Kidney (tissue), 14 donors: ENCODE data around the gene SORCS2. TPM values are rescaled to one million over a fixed set of nuclear protein-coding genes. Genes with fewer than 3 reads are reported as not detected.

Experiments
- DNase-seq, 5 donors: peaks; one replicate each; pipeline ENCODE4 v3.0.0-alpha.2; 2013 to 2020
- FAIRE-seq: peaks from 2 replicates; lab custom pipeline; 2012; peaks lifted over from hg19 to GRCh38; lab: Jason Lieb, UNC
- H3K27ac ChIP-seq, 2 donors: one replicate each; pipeline ENCODE4 v1.7.0; 2013; ENCODE audit warnings: low read depth in 2 of 2, low read length in 2 of 2, inconsistent platforms in 1 of 2
- H3K27me3 ChIP-seq: one replicate; pipeline ENCODE4 v1.7.1; 2013; ENCODE audit warnings: low read length, inconsistent platforms; ENCODE audit not compliant: control insufficient read depth, insufficient read depth
- H3K36me3 ChIP-seq, 3 donors: one replicate each; pipeline versions ENCODE4 v1.7.0 to v1.7.1; 2013; ENCODE audit warnings: low read length in 3 of 3, control low read depth in 1 of 3, inconsistent platforms in 1 of 3; ENCODE audit not compliant: insufficient read depth in 3 of 3, control insufficient read depth in 2 of 3
- H3K4me1 ChIP-seq, 3 donors: one replicate each; pipeline versions ENCODE4 v1.7.0 to v1.7.1; 2013; ENCODE audit warnings: low read length in 3 of 3, inconsistent platforms in 1 of 3, low read depth in 1 of 3; ENCODE audit not compliant: control insufficient read depth in 2 of 3, insufficient read depth in 2 of 3
- H3K4me3 ChIP-seq, 3 donors: one replicate each; pipeline versions ENCODE4 v1.7.0 to v1.8.1; 2013; ENCODE audit warnings: low read length in 3 of 3, control low read depth in 1 of 3, inconsistent platforms in 1 of 3
- H3K9ac ChIP-seq, 3 donors: one replicate each; pipeline versions ENCODE4 v1.7.0 to v1.7.1; 2013; ENCODE audit warnings: low read length in 3 of 3, control low read depth in 1 of 3, inconsistent platforms in 1 of 3
- H3K9me3 ChIP-seq, 3 donors: one replicate each; pipeline versions ENCODE4 v1.7.0 to v1.7.1; 2013; ENCODE audit warnings: low read length in 3 of 3, control low read depth in 1 of 3, inconsistent platforms in 1 of 3; ENCODE audit not compliant: control insufficient read depth in 2 of 3, insufficient read depth in 1 of 3
- intact Hi-C: fragments of 100-400 bp; cut with DNase I; formaldehyde crosslinking; loops from one replicate; pipeline ENCODE4 v1.11.1; 2022
- polyA plus RNA-seq: library from polyadenylated mRNA; stranded (reverse); fragments of 350-450 nt; fragmentation: Illumina TruSeq; extraction: RNeasy Lipid Tissue Mini Kit (QIAGEN cat#74804); gene quantifications from one replicate; pipeline ENCODE4 v1.2.3, GENCODE V29; 2014; ENCODE audit warnings: low read depth, low replicate concordance; ENCODE audit not compliant: insufficient read depth
- total RNA-seq: library from RNA; stranded (reverse); fragmentation: NEBNext Ultra II Directional; extraction: Animal tissue kit (Norgen Biotek cat#: 25700); gene quantifications from one replicate; pipeline ENCODE4 v1.2.1, GENCODE V29; 2021
- TF ChIP-seq, protein P1 (sequence below): IDR thresholded peaks from 3 replicates; pipeline ENCODE4 v1.5.1; 2012; ENCODE audit warnings: mild to moderate bottlenecking, moderate library complexity, borderline replicate concordance; ENCODE audit not compliant: insufficient read depth; ENCODE audit errors: extremely low read depth
- donor health status: control.
- donor health status: control.
- donor health status: control.
- donor health status: control.
- donor health status: control.
- donor health status: DM: yes; HTN: yes; CAD: no.
- donor health status: Normal renal cell carcinoma (clear cell type).

Gene SORCS2
- total and polyA plus RNA-seq, 2 donors from 2014 or later: 6.1 to 9.1 TPM

DNA sequence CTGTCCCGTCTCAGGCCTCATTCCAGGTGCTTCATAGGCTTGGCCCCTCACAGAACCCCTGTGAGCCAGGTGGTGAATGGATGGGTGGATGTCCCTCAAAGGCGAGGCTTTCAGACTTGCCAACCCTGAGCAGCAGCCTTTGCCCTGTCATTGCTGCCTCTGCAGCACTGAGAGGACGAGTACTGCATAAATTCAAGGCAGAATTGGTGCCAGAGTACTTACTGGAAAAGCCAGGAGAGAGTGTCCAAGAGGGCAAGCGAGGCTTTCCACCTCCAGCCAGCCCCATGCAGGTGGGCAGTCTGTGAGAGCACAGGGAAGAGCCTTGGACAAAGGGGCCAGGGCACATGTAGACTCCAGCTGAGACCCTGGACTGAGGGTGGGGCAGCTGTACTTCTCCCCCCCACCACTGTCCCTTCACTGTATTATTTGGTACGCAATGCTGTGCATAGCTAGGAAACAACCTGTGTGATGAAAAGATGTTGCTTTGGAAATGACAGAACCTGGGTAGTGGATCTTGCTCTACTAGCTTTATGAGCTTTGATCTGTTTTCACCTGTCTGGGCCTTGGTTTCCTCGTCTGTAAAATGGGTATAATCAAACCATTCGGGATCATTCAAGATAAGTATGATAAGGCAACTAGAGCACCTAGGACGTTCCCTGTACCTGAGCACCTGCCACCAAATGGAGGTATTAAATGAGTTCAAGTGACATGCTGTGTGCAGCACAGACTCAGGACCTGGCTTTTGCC, 467.3 kb downstream of the SORCS2 start:
- no peak overlapping the region for H3K9ac ChIP-seq
- H3K36me3 ChIP-seq: no peaks in the 10 kb centered on the region
- H3K4me3 ChIP-seq: no peak overlapping the region
- no peaks in the 10 kb centered on the region for H3K9me3 ChIP-seq
- DNase-seq (no peak), FAIRE-seq (no peak)
- no peaks in the 10 kb centered on the region for H3K4me1 ChIP-seq
- intact Hi-C loops: no loop called here
- H3K27ac ChIP-seq: no peak overlapping the region
- TF ChIP-seq, protein P1, sequence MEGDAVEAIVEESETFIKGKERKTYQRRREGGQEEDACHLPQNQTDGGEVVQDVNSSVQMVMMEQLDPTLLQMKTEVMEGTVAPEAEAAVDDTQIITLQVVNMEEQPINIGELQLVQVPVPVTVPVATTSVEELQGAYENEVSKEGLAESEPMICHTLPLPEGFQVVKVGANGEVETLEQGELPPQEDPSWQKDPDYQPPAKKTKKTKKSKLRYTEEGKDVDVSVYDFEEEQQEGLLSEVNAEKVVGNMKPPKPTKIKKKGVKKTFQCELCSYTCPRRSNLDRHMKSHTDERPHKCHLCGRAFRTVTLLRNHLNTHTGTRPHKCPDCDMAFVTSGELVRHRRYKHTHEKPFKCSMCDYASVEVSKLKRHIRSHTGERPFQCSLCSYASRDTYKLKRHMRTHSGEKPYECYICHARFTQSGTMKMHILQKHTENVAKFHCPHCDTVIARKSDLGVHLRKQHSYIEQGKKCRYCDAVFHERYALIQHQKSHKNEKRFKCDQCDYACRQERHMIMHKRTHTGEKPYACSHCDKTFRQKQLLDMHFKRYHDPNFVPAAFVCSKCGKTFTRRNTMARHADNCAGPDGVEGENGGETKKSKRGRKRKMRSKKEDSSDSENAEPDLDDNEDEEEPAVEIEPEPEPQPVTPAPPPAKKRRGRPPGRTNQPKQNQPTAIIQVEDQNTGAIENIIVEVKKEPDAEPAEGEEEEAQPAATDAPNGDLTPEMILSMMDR: no peak
- no peaks in the 10 kb centered on the region for H3K27me3 ChIP-seq

DNA sequence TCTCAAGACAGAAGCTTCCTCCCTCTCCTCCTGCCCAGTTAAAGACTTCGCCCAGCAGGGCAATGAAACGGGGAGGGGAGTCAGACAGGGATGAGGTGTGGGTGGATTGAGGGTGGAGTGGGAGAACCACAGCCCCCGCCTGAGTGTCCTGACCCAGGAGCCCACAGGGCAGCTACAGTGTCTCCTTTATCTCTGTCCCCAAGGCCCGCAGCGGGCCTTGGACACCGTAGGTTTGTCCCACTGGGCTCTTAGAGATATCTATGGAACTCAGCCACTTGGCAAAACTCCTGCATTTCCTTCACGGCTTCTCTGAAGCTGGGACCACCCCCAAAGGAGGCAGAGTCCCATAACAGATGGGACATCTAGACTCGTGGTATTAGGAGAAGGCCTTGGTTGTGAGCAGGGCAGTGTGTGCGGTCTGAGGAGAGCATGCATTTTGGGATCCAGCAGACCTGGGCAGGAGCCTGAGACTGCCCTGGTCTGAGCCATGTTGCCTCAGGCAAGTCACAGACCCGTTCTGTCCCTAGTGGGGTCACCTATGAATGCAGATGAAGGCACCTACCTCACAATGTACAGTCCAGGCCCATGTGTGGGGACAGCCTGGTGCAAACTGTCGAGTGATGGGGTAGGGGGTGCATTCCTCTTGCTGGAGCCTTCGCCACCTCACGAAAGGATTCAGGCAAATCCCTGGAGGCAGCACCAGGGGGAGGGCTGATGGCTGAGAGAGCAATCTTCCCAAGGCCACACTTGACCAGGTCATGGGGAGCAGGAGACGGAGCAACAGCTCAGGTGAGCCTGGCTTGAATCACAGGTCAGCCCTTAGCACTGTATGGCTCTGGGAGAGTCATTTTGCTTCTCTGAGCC, 468.1 kb downstream of the SORCS2 start:
- H3K36me3 ChIP-seq: no peaks in the 10 kb centered on the region
- H3K9ac ChIP-seq: no peak overlapping the region
- no peak for FAIRE-seq
- no peak overlapping the region for H3K27ac ChIP-seq
- no peaks in the 10 kb centered on the region for H3K4me1 ChIP-seq
- no peaks in the 10 kb centered on the region for H3K27me3 ChIP-seq
- TF ChIP-seq, protein P1: no peak
- no peak overlapping the region for H3K4me3 ChIP-seq
- H3K9me3 ChIP-seq: no peaks in the 10 kb centered on the region
- peak in 2 of 5 donors; percentile 37 to 63 for DNase-seq
- intact Hi-C loops: no loop called here

DNA sequence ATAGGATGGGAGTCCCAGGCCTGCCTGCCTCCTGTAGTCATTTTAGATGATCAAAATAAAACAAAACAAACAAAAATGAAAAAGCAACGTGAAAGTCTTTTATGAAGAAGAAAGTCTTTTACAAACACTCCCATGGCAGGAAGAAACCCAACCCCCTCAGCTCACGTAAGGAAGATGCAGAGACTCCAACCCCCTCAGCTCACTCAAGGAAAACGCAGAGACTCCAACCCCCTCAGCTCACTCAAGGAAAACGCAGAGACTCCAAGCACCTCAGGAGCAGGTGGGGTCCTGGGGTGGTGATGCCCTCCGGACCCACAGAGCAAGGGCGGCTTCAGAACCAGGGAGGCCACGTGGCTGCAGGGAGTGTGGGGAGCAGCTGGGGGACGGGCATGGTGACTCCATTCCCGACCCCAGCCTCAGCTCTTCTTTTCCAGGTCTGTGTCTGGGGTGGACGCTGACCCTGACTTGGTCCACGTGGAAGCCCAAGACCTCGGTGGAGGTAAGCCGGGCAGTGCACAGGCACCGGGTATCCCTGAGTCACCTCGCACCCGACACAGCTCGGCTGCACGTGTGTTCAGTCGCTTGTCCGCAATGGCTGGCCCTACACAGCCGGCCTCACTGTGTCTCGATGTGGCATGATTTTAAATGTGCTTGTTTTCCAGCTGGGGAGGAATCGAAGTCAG, 468.9 kb downstream of the SORCS2 start:
- DNase-seq: no peak
- intact Hi-C loops: no loop called here
- no peaks in the 10 kb centered on the region for H3K27me3 ChIP-seq
- no peak overlapping the region for H3K27ac ChIP-seq
- no peaks in the 10 kb centered on the region for H3K36me3 ChIP-seq
- no peak overlapping the region for H3K9ac ChIP-seq
- H3K4me1 ChIP-seq: no peaks in the 10 kb centered on the region
- no peaks in the 10 kb centered on the region for H3K9me3 ChIP-seq
- H3K4me3 ChIP-seq: no peak overlapping the region
- TF ChIP-seq, protein P1: no peak
- FAIRE-seq: no peak
